ENCODE measurements around the gene GADL1.

GADL1 gene

DNA sequence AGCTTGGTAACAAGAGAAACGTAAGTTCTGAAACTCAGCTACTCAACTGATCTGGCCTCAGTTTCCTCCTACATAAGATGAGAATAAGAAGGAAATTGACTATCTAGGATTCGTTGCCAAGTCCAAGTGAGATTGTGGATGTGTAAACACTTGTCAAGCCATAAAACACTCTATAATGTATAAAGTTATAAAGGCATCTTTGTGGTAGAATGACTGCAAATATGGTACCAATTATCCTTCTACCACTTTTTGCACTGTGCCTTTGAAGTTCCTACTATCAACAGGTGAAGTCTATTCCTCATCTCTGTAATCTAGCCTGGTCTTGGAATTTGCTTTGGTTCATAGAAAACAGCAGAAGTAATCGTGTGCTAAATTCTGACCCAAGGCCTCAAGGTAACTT lies 138.2 kb downstream of the GADL1 start:
- DNase-seq (ENCODE audit: low read depth): no peak

DNA sequence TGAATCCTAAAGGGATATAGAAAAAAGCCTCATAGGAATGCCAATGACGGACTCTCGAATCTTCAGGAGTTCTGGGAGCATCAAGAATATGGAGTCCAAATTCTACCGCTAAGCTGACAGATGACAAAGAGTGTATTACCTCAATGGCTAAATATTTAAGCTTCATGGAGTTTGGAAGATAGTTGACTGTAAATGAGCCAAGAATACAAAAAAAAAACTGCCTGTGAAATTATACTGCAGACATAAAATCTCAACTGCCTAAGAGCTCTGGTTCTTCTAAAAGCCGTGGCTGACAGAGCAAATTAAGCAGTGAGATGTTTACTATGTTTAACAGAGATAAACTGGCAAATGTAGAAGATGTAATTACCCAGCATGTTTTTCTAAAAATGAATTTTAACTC lies 140.0 kb downstream of the GADL1 start:
- no peak for DNase-seq (ENCODE audit: low read depth)

GRCh38 chr3:30753766-30754165 lies 140.7 kb downstream of the GADL1 start:
- DNase-seq (ENCODE audit: low read depth): no peak

DNA sequence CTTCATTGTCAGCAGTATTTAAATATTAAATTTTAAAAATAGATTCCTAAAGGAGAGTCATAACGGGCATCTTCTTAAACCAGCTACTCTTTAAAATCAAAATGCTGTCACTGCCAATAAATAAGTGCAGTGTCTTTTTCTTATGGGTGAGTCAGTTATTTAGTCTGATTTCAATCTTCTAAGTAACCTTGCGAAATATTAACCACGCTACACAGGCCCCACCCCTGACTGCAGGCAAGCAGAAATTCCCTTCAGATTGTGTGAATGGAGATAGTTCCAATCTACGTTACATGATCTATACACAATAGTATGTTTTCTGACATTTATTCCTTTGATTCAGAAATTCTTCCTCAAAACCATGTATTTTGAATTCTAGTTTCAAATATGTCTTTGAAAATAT lies 141.5 kb downstream of the GADL1 start:
- DNase-seq (ENCODE audit: low read depth): no peak

- no peak for DNase-seq (ENCODE audit: low read depth)
Observed at GRCh38 chr3:30752491-30752890, 142.0 kb downstream of the GADL1 start.

DNA sequence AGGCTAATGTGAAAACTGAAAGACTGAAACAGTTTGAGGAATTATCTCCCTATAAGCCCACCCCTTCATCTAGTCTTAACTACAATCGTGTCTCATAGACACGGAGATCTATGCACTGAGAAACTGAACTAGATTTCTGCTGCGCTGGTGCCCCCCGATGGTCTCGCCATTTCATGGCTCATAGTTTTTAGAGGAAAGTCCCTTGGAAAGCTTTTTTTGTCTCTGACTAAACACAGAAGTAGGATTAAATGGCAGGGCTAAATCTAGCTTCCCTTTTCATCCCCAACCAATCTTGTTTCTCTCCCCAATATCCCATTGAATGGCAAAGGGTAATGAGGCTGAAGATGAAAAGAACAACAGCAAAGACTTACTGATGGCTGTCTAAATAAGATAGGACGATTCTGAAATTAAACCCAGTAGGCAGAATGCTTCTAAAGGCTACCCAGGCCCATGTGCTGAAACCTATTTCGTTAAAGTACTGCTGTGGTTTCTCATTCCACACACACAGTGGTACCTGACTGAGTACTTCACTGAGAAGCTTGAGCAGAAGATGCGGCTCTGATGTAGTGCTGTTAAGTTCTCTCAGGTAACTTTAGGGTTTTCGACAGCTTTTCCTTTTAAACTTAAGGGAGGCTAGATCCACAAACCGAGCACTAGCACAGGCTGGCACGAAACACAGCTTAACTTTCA lies 142.7 kb downstream of the GADL1 start:
- peak; percentile 23 for DNase-seq (ENCODE audit: low read depth)

- DNase-seq (ENCODE audit: low read depth): no peak
Observed at GRCh38 chr3:30750967-30751366, 143.5 kb downstream of the GADL1 start.

DNA sequence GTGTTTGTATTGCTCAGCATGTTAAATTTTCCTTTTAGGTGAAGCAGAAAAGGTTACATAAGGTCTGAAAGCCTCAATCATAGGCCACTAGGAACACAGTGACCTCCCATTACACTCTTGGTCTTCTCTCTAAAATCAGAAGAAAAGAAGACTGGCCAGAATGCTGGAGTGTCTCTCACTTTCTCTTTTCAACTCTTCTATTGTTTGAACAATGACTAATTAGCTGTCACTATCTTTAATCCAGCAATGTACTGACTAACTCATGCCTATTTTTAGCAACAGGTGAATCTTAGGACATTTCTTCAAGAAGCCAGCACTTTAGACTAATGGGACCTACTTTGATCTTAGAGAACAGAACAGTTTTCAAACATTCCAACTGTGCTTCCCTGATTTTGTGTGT lies 145.2 kb downstream of the GADL1 start:
- no peak for DNase-seq (ENCODE audit: low read depth)

- no peak for DNase-seq (ENCODE audit: low read depth)
Observed at GRCh38 chr3:30747771-30748281, 146.6 kb downstream of the GADL1 start.

GRCh38 chr3:30743641-30744317 lies 150.7 kb downstream of the GADL1 start:
- no peak for DNase-seq (ENCODE audit: low read depth)

GRCh38 chr3:30742796-30743619 lies 151.5 kb downstream of the GADL1 start:
- no peak for DNase-seq (ENCODE audit: low read depth)

GRCh38 chr3:30741889-30742288 lies 152.6 kb downstream of the GADL1 start:
- no peak for DNase-seq (ENCODE audit: low read depth)

GRCh38 chr3:30738605-30739004 lies 155.9 kb downstream of the GADL1 start:
- no peak for DNase-seq (ENCODE audit: low read depth)

- DNase-seq (ENCODE audit: low read depth): no peak
Observed at GRCh38 chr3:30737743-30738499, 156.5 kb downstream of the GADL1 start.

DNA sequence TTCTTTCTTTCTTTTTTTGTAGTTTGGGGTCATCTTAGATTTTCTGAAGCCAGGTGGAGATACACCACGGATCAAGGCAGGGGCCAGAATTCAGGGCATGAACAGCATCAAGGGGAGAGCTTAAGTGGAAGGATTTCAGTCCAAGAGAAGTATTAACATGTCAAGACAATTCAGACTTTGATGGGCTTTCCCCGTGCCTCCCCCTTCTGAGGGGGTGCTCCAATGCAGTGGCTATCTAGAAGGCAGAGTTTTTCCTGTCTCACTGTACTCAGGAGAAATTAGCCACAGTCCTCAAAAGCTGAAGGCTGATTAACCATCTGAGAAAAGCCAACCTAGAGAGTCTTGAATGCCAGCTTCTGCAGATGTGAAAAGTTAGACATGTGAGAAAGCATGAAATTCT lies 160.8 kb downstream of the GADL1 start:
- DNase-seq (ENCODE audit: low read depth): no peak

DNA sequence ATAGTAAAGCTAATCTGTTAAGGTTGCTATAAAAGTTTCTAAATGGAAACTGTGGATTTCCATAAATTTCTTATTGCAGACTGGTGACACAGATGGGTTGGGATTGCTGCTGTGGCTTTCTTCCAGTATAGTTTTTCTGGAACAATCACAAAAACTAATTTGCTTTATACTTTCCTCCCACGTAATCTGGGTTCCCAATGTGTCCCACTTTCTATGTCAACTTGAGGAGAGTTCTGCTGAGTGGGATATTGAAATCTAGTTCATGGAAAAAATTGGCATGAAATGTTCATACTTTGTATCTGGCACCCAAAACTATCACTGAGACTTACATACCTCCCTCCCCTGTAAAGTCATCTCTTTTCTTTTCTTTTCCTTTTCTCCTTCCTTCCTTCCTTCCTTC lies 161.3 kb downstream of the GADL1 start:
- no peak for DNase-seq (ENCODE audit: low read depth)

- DNase-seq (ENCODE audit: low read depth): no peak
Observed at GRCh38 chr3:30730967-30731366, 163.5 kb downstream of the GADL1 start.

- DNase-seq (ENCODE audit: low read depth): no peak
Observed at GRCh38 chr3:30729936-30730335, 164.5 kb downstream of the GADL1 start.

DNA sequence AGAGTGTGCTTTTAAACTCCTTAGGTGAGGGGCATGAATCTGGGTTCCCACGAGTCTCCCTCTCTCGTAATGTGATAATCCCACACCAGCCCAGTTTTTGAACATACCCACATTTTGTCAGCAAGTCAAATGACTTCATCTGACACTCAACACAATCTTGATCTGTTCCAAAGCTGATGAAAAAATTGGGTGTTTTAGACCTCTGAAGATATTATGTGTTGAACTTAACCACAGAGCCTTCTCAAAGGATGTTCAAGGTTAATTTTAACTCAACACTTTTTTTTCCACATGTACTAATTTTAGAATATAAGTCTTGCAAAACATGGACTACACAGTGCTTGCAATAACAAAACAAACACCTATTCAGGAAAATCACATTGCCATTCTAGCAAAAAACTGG lies 164.9 kb downstream of the GADL1 start:
- no peak for DNase-seq (ENCODE audit: low read depth)

DNA sequence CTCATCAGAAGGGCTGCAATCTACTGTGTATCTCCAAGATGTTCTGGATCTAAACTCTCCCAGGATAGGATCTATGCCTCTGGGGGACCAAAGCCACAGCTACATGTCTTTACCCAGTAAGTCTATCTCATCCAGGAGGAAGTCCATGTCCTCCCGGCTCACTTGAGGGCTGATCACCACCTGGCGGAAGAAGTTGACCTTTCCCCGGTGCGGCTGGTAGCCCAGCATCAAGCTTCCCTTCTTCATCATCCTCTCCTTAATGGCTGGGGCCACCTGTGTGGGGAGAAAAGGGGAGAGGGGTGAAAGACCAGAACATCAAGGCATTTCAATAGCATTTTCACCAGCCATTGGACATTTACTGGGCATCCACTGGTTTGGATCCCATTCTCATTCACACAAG lies 166.3 kb downstream of the GADL1 start:
- no peak for DNase-seq (ENCODE audit: low read depth)

- DNase-seq (ENCODE audit: low read depth): no peak
Observed at GRCh38 chr3:30724863-30725262, 169.6 kb downstream of the GADL1 start.

DNA sequence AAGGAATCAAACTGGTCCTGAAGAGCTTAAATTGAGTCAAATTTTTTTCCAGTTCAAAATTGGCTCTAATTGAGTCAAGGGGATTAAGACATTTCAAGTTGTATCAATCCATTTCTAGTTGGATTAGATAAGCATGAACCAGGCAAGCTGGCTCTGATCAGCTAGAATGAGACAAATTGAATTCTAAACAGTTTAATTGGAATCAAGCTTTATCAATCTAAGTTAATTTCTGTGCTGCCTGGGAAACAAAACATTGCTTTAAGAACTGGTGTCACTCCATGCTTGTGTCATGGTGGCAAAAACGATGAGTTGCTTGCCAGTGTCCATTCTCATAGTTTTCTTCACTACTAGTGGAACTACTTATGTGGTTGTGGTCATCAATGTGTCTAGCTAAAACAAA lies 171.2 kb downstream of the GADL1 start:
- no peak for DNase-seq (ENCODE audit: low read depth)
